Measurements from ENCODE around the gene CAMTA1.

CAMTA1 gene

GRCh38 chr1:6757719-6758435 is 27.4 kb upstream of the CAMTA1 start:
- Histone ChIP-seq H2AFZ (ENCODE audit: low read depth, low read length, severe bottlenecking) (no peak overlapping the region), H3K79me2 (ENCODE audit: insufficient read depth, low read length) (no peaks in the 10 kb centered on the region), H3K27me3 (ENCODE audit: low read length) (no peaks in the 10 kb centered on the region), H3K9ac (ENCODE audit: low read length) (no peak overlapping the region), H3K9me2 (replicated peaks; ENCODE audit: insufficient read depth, low read length) (no peaks in the 10 kb centered on the region), H3K9me3 (ENCODE audit: insufficient read depth, low read length) (no peaks in the 10 kb centered on the region), H3K36me3 (ENCODE audit: low read length) (no peaks in the 10 kb centered on the region), H3K4me3 (ENCODE audit: insufficient read depth, low read length, poor library complexity, severe bottlenecking) (no peak overlapping the region), H4K20me1 (ENCODE audit: low read depth, low read length) (no peaks in the 10 kb centered on the region), H3K4me2 (ENCODE audit: low read depth, low read length, poor library complexity, severe bottlenecking) (no peak overlapping the region), H3K27ac (ENCODE audit: low read depth, low read length) (no peak overlapping the region), H3F3A (ENCODE audit: insufficient read depth) (no peaks in the 10 kb centered on the region)
- TF ChIP-seq EZH2phosphoT487 (conservative IDR thresholded peaks at IDR 0.05; ENCODE audit: low read length): no peak
- TF ChIP-seq, protein P1, sequence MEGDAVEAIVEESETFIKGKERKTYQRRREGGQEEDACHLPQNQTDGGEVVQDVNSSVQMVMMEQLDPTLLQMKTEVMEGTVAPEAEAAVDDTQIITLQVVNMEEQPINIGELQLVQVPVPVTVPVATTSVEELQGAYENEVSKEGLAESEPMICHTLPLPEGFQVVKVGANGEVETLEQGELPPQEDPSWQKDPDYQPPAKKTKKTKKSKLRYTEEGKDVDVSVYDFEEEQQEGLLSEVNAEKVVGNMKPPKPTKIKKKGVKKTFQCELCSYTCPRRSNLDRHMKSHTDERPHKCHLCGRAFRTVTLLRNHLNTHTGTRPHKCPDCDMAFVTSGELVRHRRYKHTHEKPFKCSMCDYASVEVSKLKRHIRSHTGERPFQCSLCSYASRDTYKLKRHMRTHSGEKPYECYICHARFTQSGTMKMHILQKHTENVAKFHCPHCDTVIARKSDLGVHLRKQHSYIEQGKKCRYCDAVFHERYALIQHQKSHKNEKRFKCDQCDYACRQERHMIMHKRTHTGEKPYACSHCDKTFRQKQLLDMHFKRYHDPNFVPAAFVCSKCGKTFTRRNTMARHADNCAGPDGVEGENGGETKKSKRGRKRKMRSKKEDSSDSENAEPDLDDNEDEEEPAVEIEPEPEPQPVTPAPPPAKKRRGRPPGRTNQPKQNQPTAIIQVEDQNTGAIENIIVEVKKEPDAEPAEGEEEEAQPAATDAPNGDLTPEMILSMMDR (IDR thresholded peaks at IDR 0.05; ENCODE audit: insufficient read depth, low read length, poor library complexity, severe bottlenecking): no peak

DNA sequence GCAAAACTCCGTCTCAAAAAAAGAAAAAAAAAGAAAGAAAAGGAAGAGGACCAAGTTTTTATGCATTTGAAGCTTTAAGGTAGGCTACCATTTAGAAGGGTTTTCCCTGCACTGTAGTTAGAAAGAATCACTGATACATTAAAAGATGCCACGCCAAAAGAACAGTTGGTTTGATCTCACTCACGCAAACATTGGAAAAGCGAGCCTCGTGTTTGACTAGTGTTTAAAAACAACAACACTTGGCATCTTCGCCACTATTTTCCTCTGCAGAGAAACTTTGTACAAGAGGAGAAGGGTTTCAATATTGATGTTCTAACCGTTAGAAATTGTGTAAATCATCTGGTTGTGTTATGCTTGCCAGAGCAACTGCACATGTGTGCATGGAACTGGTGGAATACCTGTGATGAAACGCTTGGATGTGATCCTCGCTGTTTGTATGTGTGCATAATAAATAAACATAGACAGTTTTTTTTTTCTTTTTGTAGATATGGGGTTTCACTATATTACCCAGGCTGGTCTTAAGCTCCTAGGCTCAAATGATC is 24.0 kb upstream of the CAMTA1 start:
- Histone ChIP-seq H3K36me3 (ENCODE audit: low read length) (no peaks in the 10 kb centered on the region), H2AFZ (ENCODE audit: low read depth, low read length, severe bottlenecking) (no peak overlapping the region), H3K4me3 (ENCODE audit: insufficient read depth, low read length, poor library complexity, severe bottlenecking) (no peak overlapping the region), H3K4me2 (ENCODE audit: low read depth, low read length, poor library complexity, severe bottlenecking) (no peak overlapping the region), H3K9ac (ENCODE audit: low read length) (no peak overlapping the region), H3K9me2 (replicated peaks; ENCODE audit: insufficient read depth, low read length) (no peaks in the 10 kb centered on the region), H3K9me3 (ENCODE audit: insufficient read depth, low read length) (no peaks in the 10 kb centered on the region), H3K27me3 (ENCODE audit: low read length) (no peaks in the 10 kb centered on the region), H3K79me2 (ENCODE audit: insufficient read depth, low read length) (no peaks in the 10 kb centered on the region), H3K27ac (ENCODE audit: low read depth, low read length) (no peak overlapping the region), H4K20me1 (ENCODE audit: low read depth, low read length) (no peaks in the 10 kb centered on the region), H3F3A (ENCODE audit: insufficient read depth) (no peaks in the 10 kb centered on the region)
- no peak for TF ChIP-seq EZH2phosphoT487 (conservative IDR thresholded peaks at IDR 0.05; ENCODE audit: low read length)
- TF ChIP-seq, protein P1 (IDR thresholded peaks at IDR 0.05; ENCODE audit: insufficient read depth, low read length, poor library complexity, severe bottlenecking): no peak

DNA sequence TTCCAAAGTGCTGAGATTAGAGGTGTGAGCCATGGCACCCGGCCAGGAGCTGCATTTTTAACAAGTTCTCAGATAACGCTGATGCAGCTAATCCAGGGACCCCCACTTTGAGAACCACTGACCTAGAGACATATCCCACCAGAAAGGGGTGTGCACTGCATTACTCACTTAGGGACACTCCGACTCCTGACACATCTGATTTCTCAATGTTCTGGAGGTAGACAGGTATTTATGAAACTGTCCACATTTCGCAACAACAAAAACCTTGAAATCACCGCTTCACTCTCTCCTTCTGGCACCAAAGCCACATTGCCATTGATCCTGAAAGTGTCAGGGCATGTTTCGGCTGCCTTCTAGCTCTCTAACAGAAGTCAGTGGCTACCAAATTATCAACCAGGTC is 23.2 kb upstream of the CAMTA1 start:
- H3K27me3 ChIP-seq (ENCODE audit: low read length): no peaks in the 10 kb centered on the region
- H2AFZ ChIP-seq (ENCODE audit: low read depth, low read length, severe bottlenecking): no peak overlapping the region
- H3K9me2 ChIP-seq (replicated peaks; ENCODE audit: insufficient read depth, low read length): no peaks in the 10 kb centered on the region
- H3K36me3 ChIP-seq (ENCODE audit: low read length): no peaks in the 10 kb centered on the region
- no peak overlapping the region for H3K4me3 ChIP-seq (ENCODE audit: insufficient read depth, low read length, poor library complexity, severe bottlenecking)
- no peak overlapping the region for H3K27ac ChIP-seq (ENCODE audit: low read depth, low read length)
- no peak for TF ChIP-seq EZH2phosphoT487 (conservative IDR thresholded peaks at IDR 0.05; ENCODE audit: low read length)
- TF ChIP-seq, protein P1 (IDR thresholded peaks at IDR 0.05; ENCODE audit: insufficient read depth, low read length, poor library complexity, severe bottlenecking): no peak
- no peaks in the 10 kb centered on the region for H3K79me2 ChIP-seq (ENCODE audit: insufficient read depth, low read length)
- no peaks in the 10 kb centered on the region for H3K9me3 ChIP-seq (ENCODE audit: insufficient read depth, low read length)
- no peak overlapping the region for H3K9ac ChIP-seq (ENCODE audit: low read length)
- no peaks in the 10 kb centered on the region for H4K20me1 ChIP-seq (ENCODE audit: low read depth, low read length)
- H3F3A ChIP-seq (ENCODE audit: insufficient read depth): no peaks in the 10 kb centered on the region
- H3K4me2 ChIP-seq (ENCODE audit: low read depth, low read length, poor library complexity, severe bottlenecking): no peak overlapping the region

Measured in SU-DHL-6 (cell line).